Measurements from ENCODE around the gene KIAA1210.

The KIAA1210 gene

GRCh38 chrX:119127650-119128049 is at the start of gene KIAA1210:
Gene KIAA1210, minus strand, starts transcription at chrX:119127812. Its CDS starts 4,170 bp downstream, at chrX:119123642.
- no peak for DNase-seq (ENCODE audit: low spot score)

DNA sequence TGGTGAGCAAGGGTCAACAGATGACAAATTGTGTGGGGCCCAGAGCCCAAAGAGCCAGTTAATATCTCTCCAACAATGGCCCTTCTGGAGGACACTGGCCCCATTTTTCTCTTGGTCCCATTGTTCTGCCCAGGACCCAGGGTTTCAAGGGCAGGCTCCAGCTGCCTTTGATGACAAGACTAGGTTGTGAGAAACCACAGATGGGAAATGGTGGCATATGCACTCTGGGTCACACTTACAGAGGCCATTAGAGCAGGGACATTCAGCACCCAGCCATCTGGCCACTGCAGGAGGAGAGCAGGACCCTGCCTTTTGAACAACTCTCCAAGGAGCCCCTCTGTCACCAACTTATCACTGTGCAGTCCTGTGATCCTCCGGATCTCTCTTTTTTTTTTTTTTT is 49.7 kb upstream of the KIAA1210 start:
- DNase-seq (ENCODE audit: low spot score) = no peak

DNA sequence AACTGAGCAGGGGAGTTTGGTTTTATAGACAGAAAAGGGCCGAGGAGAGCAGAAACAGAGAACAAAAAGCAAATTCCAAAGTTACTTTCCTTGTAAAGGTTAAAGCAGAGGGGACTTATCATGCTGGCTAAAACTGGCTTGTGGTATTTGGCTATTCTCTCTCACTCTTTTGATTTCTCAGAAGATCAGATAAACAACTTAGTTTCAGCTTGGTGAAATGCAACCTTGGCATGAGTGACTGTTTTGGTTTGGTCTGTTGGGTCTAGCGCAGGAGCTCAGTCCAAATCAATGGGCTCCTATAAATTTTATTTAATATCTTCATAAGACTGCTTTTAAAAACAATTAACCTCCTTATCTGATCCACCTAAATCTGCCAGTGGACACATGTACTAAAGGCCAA is 47.3 kb upstream of the KIAA1210 start:
- no peak for DNase-seq (ENCODE audit: low spot score)

GRCh38 chrX:119168104-119168503 is 40.5 kb upstream of the KIAA1210 start:
- no peak for DNase-seq (ENCODE audit: low spot score)

DNA sequence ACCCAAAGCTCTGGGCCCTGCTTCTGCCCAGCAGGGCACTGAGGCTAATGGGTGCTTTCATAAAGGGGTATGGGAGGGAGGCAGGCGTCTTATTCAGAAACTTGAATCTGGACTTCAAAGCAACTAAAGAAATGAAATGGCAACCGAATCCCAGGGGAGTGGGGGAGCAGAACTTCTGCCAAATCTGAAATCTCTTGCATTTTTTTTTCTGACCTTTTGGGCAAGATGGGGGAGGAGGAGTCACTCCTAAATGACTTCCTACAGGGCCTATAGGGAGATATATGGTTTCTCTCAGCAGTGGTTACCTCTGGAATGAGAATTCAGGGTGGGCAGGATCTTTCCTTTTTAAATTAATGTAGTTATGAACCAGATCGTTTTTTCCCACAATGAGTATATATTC is 30.6 kb upstream of the KIAA1210 start:
- DNase-seq (ENCODE audit: low spot score) = no peak

- DNase-seq (ENCODE audit: low spot score) = no peak
These were observed 28.6 kb upstream of the KIAA1210 start for GRCh38 chrX:119156241-119156640.

DNA sequence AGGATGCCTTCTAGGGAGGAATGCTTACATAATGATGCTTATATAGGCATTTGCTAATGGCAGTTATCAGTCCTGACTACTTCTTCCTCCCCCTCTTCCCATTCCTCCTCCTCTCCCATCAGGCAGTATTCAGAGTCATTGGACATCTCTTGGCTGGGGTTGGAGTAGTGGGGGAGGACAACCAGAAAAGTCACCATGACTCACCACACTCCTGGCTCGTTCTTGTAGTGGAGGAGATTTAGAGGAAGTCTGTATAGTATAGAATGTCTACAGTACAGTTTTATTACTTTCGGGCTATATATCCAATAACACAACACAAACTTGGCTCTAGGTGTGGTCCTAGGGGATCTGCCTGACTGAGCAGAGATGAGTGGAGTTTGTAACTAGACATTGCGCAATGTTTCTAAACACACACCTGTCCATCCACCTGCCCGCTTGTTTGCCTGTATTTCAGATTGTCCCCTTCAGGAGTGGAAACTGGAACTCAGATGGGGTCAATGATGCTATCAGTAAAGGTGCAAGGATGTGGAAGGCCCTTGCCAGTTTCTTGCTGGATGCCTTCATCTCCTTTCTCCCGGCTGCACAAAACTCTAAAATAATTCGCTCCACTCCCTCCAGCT is 27.9 kb upstream of the KIAA1210 start:
- no peak for DNase-seq (ENCODE audit: low spot score)

- no peak for DNase-seq (ENCODE audit: low spot score)
These were observed 23.4 kb upstream of the KIAA1210 start for GRCh38 chrX:119151051-119151380.

DNA sequence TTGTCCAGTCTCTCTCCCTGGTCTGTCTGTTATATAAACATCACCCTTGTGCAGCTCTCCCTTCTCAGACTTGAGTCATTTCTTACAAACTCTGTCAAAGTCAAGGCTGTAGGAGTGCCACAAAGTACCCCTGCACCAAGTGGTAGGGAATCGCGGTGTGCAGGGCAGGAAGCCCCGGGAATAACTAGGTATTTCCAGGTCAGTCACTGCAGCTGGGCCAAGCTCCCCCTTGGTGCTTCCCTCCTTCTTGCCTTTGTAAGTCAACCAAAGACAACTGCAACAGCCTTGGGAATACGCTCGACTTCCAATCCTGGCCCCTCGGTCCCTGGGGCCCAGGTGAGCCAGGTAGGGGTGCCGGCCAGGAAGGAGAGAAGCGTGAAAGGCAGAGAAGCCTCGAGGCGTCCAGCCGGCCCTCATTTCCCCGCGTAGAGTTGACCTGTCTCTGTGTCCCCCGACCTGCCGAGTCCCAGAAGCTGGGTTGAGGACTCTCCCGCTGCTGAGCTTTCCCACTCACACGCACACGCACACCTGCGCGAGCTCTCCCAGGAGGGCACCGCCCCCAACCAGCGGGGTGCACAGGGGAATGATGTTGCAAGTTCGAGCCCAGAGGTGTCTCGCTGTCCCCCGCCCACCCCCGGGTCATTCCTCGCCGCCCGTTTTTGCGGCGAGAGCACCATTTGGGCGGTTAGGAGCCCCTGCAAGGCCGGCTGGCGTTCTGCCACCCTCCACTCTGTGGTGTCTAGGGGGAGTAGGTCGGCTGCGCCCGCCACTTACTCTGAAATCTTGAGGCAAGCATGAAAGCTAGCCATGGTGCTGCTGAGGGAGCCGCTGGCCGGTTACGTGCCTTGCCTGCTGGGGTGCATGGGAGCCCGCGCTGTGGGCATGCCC is 22.8 kb upstream of the KIAA1210 start:
- no peak for DNase-seq (ENCODE audit: low spot score)

GRCh38 chrX:119147486-119147885 is 19.9 kb upstream of the KIAA1210 start:
- DNase-seq (ENCODE audit: low spot score) = no peak

- no peak for DNase-seq (ENCODE audit: low spot score)
These were observed 17.6 kb upstream of the KIAA1210 start for GRCh38 chrX:119145241-119145653.

DNA sequence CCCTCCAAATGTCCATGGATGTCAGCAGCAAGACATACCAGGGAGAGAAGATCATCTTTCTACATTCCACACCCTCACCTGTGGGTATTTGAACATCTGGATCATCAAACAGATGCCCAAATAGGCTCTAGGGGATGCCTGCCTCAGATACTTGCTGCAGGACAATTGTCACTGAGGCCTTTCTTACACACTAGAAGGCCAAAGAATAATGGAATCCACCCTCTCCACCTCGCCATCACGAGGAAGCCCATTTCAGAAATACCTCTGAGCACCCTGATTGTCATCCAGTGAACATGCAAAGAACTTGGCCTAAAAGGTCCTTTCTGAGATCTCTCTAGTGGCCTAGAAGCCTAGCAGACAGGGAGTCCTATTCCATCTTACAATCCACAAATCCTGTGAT is 6.9 kb upstream of the KIAA1210 start:
- DNase-seq (ENCODE audit: low spot score) = no peak

DNA sequence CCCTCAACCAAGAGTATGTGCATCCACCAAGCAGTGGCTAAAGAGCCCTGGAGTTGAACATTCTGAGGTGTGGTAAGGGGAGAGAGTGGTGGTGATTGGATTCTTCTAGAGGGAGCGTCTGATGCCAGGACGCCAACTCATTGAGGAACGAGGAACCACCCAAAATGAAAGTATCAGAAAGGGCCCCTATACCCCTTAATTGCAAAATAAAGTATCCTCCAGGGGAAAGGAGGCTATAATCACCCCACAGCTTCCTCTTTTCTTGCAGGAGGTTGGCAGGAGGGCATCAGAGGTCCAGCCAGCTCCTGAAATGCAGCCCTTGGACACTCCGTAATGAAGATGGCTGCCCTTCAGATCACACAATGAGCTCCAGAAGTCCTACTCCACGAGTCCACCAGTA is 5.3 kb upstream of the KIAA1210 start:
- no peak for DNase-seq (ENCODE audit: low spot score)

DNA sequence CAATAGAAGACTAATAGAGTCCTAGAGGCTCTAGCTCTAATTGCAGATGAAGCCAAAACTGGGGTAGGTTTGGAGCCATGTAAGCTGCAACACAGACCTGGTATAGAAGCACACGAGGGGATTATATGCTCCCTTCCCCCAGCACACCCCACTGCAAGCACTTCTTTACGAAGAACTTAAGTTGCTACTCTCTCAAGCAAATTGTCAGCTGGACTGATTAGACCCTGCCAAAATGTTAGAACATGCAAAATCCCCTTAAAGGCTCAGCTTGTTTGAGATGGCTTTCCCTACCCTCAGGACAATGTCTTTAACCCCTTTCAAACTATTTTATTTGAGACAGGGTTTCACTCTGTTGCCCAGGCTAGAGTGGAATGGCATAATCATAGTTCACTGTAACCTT is 4.7 kb upstream of the KIAA1210 start:
- no peak for DNase-seq (ENCODE audit: low spot score)

- no peak for DNase-seq (ENCODE audit: low spot score)
These were observed 3.3 kb upstream of the KIAA1210 start for GRCh38 chrX:119130911-119131310.

DNA sequence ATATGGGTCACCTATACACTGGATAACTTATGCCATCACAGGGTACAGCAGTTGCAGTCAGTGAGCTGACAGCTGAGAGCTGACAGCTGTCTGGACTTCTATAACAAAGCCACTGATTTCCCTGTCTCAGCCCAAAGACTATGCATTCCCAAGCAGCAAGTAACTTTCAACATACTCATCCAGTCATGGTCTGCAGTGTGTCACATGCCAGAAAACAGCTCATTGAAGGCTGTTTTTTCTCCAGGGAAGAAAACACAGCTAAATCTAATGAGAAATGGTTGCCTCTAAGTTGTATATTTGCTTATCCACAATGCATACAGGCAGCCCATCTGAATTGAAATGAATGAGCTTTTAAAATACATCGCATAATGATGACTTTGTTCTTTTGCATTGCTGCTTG is 6.3 kb downstream of the KIAA1210 start:
- no peak for DNase-seq (ENCODE audit: low spot score)

GRCh38 chrX:119118780-119119395 is 8.7 kb downstream of the KIAA1210 start:
- no peak for DNase-seq (ENCODE audit: low spot score)

DNA sequence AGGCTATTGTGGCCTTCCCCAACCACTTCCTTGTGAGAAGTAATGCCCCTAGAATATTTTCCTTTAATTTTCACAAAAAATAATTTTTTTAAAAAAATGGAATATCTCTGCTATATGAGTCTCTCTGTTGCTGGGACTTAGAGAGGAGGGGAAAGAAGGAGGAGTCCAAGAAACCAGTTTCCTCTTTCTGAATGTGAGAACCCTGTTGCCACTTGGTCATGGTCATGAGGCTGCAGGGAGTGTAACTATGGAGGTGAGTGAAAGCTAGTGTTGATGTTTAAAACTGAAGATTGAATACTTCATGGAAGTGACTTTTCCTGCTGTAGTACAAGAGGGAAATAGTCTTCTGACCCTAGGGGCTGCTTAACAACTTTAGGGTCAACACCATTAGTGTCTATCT is 20.4 kb downstream of the KIAA1210 start:
- DNase-seq (ENCODE audit: low spot score) = no peak

DNA sequence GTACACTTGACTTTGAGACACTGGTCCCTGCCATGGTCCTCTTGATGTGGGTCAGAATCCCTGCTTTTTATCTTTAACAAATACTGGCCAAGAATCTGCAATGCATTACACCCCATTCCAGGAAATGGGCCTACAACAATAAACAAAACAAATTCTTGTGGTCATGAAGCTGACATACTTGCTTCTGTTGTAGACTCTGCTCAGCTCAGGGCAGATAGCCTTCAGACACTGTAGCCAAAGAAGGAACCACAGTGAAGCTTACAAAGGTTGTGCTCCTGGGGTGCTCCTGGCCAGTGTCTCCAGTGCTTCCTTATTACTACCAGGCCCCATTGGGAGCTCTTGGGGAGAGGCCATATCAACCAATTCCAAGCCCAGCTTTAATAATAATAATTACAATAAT is 21.8 kb downstream of the KIAA1210 start:
- DNase-seq (ENCODE audit: low spot score) = no peak

GRCh38 chrX:119101168-119101567 is 26.4 kb downstream of the KIAA1210 start:
- no peak for DNase-seq (ENCODE audit: low spot score)

- no peak for DNase-seq (ENCODE audit: low spot score)
These were observed 31.7 kb downstream of the KIAA1210 start for GRCh38 chrX:119095936-119096335.

DNA sequence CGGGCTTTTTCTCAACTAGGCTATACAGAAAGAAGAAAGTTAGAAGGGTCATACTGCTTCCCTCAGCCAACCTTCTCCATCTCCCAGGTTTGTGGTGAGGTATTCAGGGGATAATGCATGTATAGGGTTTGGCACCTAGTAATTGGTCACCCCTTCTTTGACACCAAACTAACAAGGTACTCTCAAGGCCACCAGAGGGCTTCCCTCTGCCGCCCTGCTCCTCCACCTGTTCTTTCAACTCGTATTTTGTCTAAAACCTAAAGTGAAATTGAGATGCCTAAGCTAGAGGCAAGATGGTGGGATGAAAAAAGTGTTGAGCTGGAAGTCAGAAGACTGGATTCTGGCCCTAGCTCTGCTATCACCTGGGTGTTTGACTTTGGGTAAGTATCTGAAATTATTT is 32.8 kb downstream of the KIAA1210 start:
- DNase-seq (ENCODE audit: low spot score) = no peak

- no peak for DNase-seq (ENCODE audit: low spot score)
These were observed 33.4 kb downstream of the KIAA1210 start for GRCh38 chrX:119093991-119094735.
